ENCODE data around the gene CCDC74A.
"Not testable (repeated sequence)": the region's sequence is repeated elsewhere in the genome, so short reads cannot be mapped to it uniquely, and the experiment has no call there.

CCDC74A gene

DNA sequence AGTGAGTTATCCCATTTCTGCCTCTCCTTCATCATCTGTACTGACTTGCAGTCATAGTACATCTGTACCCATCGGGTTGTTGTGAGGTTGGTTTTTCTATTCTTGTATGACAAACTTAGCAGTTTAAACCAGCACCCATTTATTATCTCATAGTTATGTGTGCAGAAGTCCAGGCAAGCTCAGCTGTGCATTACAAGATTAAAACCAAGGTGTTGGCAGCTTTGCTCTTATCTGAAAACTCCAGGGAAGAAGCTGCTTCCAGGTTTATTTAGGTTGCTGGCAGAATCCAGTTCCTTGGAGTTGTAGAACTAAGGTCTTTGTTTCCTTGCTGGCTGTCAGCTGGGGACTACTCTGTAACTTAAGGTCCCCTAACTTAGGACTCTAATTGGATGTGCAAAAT lies 32.2 kb upstream of the CCDC74A start:
- H3K4me3 ChIP-seq (replicated peaks; ENCODE audit: insufficient read depth, low read length); DNase-seq (ENCODE audit: low read depth in 1 of 2, low spot score in 1 of 2); H3K27me3 ChIP-seq (ENCODE audit: insufficient read depth, poor library complexity, severe bottlenecking); H3K27ac ChIP-seq (replicated peaks): not testable (repeated sequence)

DNA sequence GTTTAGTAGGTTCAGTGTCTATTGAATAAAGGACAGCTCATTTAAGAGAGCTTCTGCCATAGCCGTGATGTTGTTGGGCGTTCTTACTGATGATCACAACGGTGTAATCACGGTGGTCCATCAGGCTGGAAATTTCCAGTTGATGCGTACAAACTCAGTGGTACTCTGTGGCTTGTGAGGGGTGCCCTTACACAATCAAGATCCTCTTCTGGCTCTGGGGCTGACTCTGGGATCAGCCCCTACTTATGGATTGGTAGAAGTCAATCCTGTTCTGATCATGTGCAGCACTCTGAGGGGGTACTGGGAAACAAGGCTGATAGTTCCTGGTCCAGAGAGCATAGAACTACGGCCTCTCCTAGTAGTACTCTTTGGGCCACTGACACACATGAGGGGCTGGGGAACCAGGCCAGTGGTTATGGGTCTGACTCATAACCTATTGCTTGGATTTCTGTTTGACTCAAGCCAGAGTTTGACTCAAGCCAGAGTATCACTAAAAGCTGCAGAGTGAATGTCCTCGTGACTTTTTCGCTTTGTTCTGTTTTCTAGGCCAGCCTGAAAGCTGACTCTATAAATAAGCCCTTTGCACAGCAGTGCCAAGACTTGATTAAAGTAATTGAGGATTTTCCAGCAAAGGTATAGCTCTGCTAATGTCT lies 29.2 kb upstream of the CCDC74A start:
- DNase-seq (ENCODE audit: low read depth in 1 of 2, low spot score in 1 of 2), result not testable (repeated sequence)

GRCh38 chr2:131503587-131503986 lies 24.1 kb upstream of the CCDC74A start:
- H3K4me3 ChIP-seq (replicated peaks; ENCODE audit: insufficient read depth, low read length); DNase-seq (ENCODE audit: low read depth in 1 of 2, low spot score in 1 of 2); H3K27me3 ChIP-seq (ENCODE audit: insufficient read depth, poor library complexity, severe bottlenecking); H3K27ac ChIP-seq (replicated peaks): not testable (repeated sequence)

More for the DNA sequence above, 29.2 kb upstream of the CCDC74A start:
- H3K27me3 ChIP-seq (ENCODE audit: insufficient read depth, poor library complexity, severe bottlenecking); H3K4me3 ChIP-seq (replicated peaks; ENCODE audit: insufficient read depth, low read length); H3K27ac ChIP-seq (replicated peaks): not testable (repeated sequence)

DNA sequence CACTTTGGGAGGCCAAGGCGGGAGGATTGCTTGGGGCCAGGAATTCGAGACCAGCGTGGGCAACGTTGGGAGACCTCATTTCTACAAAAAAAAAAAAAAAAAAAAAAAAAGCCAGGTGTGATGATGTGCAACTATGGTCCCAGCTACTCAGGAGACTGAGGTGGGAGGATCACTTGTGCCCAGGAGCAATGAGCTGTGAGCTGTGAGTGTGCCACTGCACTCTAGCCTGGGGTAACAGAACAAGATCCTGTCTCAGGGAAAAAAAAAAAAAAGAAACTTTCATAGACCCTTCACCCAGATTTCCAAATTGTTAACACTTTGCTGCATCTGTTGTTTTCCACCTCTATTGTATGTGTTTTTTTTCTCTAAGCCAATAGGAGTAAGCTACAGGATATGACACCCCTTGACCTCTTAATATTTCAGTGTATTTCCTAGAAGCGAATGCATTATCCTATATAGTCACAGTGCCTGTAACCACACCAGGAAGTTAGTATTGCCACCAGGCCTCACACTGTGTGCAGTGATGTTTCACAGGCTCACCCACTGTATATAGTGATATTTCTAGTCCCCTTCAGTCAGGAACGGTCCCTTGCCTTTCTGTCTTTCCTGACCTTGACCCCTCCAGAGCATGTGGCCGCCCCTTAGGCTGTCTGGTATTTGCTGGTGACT lies 23.5 kb upstream of the CCDC74A start:
- not testable (repeated sequence) for H3K4me3 ChIP-seq (replicated peaks; ENCODE audit: insufficient read depth, low read length); DNase-seq (ENCODE audit: low read depth in 1 of 2, low spot score in 1 of 2); H3K27ac ChIP-seq (replicated peaks); H3K27me3 ChIP-seq (ENCODE audit: insufficient read depth, poor library complexity, severe bottlenecking)

DNA sequence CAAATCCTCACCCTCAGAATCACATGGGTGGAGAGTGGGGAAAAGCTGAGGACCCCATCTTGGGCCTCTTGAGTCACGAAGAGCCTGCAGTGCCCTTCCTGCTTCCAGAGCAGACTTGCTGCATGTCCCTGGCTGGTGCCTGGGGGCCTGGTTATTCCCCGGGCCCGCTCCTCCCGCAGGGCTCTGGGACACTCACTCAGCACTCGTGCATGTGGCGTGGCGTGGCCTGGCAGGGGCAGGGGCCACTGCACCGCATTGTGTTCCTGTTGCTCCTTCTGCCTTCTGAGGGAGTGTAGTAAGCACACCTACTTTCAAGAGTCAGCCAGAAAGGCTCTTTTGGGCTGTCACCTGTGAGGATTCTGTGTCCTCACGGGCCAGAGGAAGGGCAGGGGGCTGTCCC lies 18.1 kb upstream of the CCDC74A start:
- Histone ChIP-seq H3K27ac (replicated peaks) (no peak overlapping the region), H3K27me3 (ENCODE audit: insufficient read depth, poor library complexity, severe bottlenecking) (no peaks in the 10 kb centered on the region), H3K4me3 (replicated peaks; ENCODE audit: insufficient read depth, low read length) (no peak overlapping the region)
- TF ChIP-seq, protein P1, sequence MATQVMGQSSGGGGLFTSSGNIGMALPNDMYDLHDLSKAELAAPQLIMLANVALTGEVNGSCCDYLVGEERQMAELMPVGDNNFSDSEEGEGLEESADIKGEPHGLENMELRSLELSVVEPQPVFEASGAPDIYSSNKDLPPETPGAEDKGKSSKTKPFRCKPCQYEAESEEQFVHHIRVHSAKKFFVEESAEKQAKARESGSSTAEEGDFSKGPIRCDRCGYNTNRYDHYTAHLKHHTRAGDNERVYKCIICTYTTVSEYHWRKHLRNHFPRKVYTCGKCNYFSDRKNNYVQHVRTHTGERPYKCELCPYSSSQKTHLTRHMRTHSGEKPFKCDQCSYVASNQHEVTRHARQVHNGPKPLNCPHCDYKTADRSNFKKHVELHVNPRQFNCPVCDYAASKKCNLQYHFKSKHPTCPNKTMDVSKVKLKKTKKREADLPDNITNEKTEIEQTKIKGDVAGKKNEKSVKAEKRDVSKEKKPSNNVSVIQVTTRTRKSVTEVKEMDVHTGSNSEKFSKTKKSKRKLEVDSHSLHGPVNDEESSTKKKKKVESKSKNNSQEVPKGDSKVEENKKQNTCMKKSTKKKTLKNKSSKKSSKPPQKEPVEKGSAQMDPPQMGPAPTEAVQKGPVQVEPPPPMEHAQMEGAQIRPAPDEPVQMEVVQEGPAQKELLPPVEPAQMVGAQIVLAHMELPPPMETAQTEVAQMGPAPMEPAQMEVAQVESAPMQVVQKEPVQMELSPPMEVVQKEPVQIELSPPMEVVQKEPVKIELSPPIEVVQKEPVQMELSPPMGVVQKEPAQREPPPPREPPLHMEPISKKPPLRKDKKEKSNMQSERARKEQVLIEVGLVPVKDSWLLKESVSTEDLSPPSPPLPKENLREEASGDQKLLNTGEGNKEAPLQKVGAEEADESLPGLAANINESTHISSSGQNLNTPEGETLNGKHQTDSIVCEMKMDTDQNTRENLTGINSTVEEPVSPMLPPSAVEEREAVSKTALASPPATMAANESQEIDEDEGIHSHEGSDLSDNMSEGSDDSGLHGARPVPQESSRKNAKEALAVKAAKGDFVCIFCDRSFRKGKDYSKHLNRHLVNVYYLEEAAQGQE (IDR thresholded peaks at IDR 0.05; ENCODE audit: insufficient replicate concordance, low read depth), result no peak
- no peak for TF ChIP-seq CTCF (IDR thresholded peaks at IDR 0.05; ENCODE audit: insufficient read depth, low read length)
- no peak for TF ChIP-seq POLR2AphosphoS5 (IDR thresholded peaks at IDR 0.05; ENCODE audit: low read depth)
- TF ChIP-seq SPI1 (IDR thresholded peaks at IDR 0.05; ENCODE audit: borderline replicate concordance, low read depth), result no peak
- no peak for TF ChIP-seq GABPA (IDR thresholded peaks at IDR 0.05; ENCODE audit: low read depth)
- no peak for DNase-seq (ENCODE audit: low read depth in 1 of 2, low spot score in 1 of 2)

- DNase-seq (ENCODE audit: low read depth in 1 of 2, low spot score in 1 of 2); H3K27me3 ChIP-seq (ENCODE audit: insufficient read depth, poor library complexity, severe bottlenecking); H3K27ac ChIP-seq (replicated peaks); H3K4me3 ChIP-seq (replicated peaks; ENCODE audit: insufficient read depth, low read length): not testable (repeated sequence)
Observed at GRCh38 chr2:131511291-131511968, 16.3 kb upstream of the CCDC74A start.

- H3K4me3 ChIP-seq (replicated peaks; ENCODE audit: insufficient read depth, low read length); DNase-seq (ENCODE audit: low read depth in 1 of 2, low spot score in 1 of 2); H3K27ac ChIP-seq (replicated peaks); H3K27me3 ChIP-seq (ENCODE audit: insufficient read depth, poor library complexity, severe bottlenecking): not testable (repeated sequence)
Observed at GRCh38 chr2:131511969-131512870, 15.5 kb upstream of the CCDC74A start.

All from HL-60 (cell line).